Adrenal gland (tissue), 5 donors: Measurements from ENCODE around the gene PNN.

Experiments
- CTCF ChIP-seq, 6 experiments: fragments of 450-650 bp in 4 of 6; fragments of 200-600 bp in 2 of 6; sonication (generic) in 1 of 6; IDR thresholded peaks; 1 replicate in 5 of 6; 2 replicates in 1 of 6; pipeline versions ENCODE4 v1.5.1 to v1.8.0; 2016 to 2021; ENCODE audit warnings: antibody characterized with exemption in 6 of 6, mild to moderate bottlenecking in 2 of 6, moderate library complexity in 1 of 6
- POLR2A ChIP-seq, 2 donors: fragments of 450-650 bp; IDR thresholded peaks; one replicate each; pipeline ENCODE4 v1.6.1; 2017; ENCODE audit warnings: antibody characterized with exemption in 2 of 2, mild to moderate bottlenecking in 2 of 2, moderate library complexity in 1 of 2
- donor health status: DM: no; HTN: no; CAD: no.

GRCh38 chr14:39169541-39169900 lies 5.5 kb upstream of the PNN start:
- no peak for TF ChIP-seq POLR2A (IDR thresholded peaks at IDR 0.05)
- TF ChIP-seq CTCF (IDR thresholded peaks at IDR 0.05) = no peak
